OCI-LY7 (cell line): ENCODE results near the gene KCNAB3.

ENCODE experiments used
- EZH2phosphoT487 ChIP-seq: fragments of 200-600 bp; sonication (generic); IDR thresholded peaks from 2 replicates; pipeline ENCODE4 v1.6.1; 2018; ENCODE audit warnings: low read depth, borderline replicate concordance, mild to moderate bottlenecking, mixed run types, antibody characterized with exemption, low read length, moderate library complexity, mixed read lengths
- TF ChIP-seq, protein P1 (sequence below): fragments of 200-600 bp; sonication (generic); conservative IDR thresholded peaks from 2 replicates; pipeline ENCODE4 v1.5.1; 2014; ENCODE audit warnings: mild to moderate bottlenecking, antibody characterized with exemption, low read length, moderate library complexity, mixed read lengths

DNA sequence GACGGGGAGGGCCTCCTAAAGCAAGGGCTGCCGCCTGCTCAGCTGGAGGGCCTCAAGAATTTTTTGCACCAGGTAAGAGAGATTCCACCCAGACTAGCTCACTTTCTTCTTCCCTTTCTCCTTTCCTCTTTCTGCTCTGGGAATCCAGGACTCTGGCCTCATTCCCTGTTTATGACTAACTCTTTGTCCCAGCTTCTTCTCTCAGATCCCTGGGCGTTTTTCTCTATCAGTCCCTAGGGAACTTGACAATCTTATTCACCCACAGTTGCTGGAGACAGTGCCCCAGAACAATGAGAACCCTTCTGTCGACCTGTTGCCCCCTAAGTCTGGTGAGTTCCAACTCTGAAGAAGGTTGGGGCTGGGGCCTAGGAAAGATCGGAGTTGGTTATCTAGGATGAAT is 18.0 kb upstream of the KCNAB3 start:
- TF ChIP-seq, protein P1, sequence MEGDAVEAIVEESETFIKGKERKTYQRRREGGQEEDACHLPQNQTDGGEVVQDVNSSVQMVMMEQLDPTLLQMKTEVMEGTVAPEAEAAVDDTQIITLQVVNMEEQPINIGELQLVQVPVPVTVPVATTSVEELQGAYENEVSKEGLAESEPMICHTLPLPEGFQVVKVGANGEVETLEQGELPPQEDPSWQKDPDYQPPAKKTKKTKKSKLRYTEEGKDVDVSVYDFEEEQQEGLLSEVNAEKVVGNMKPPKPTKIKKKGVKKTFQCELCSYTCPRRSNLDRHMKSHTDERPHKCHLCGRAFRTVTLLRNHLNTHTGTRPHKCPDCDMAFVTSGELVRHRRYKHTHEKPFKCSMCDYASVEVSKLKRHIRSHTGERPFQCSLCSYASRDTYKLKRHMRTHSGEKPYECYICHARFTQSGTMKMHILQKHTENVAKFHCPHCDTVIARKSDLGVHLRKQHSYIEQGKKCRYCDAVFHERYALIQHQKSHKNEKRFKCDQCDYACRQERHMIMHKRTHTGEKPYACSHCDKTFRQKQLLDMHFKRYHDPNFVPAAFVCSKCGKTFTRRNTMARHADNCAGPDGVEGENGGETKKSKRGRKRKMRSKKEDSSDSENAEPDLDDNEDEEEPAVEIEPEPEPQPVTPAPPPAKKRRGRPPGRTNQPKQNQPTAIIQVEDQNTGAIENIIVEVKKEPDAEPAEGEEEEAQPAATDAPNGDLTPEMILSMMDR: no peak
- no peak for TF ChIP-seq EZH2phosphoT487
